Left ventricle myocardium inferior (tissue), 1 donor: Measurements from ENCODE around the gene ZNF467. TPM values are rescaled to one million over a fixed set of nuclear protein-coding genes. Genes with fewer than 3 reads are reported as not detected.
A peak's percentile ranks its signal among the peaks of the same experiment; 100 is the strongest.

Source experiments
- DNase-seq: peaks from one replicate; pipeline ENCODE4 v3.0.0-alpha.2; 2020
- H3K27ac ChIP-seq: fragments of 200-600 bp; replicated peaks from 2 replicates; pipeline ENCODE4 v1.8.0; 2021
- H3K27me3 ChIP-seq: fragments of 200-600 bp; 2 replicates; pipeline ENCODE4 v1.8.0; 2021; ENCODE audit warnings: low read depth
- H3K36me3 ChIP-seq: fragments of 200-600 bp; 2 replicates; pipeline ENCODE4 v1.8.0; 2021
- H3K4me1 ChIP-seq: fragments of 200-600 bp; 2 replicates; pipeline ENCODE4 v1.8.0; 2021
- H3K4me3 ChIP-seq: fragments of 200-600 bp; 2 replicates; pipeline ENCODE4 v1.8.0; 2021; ENCODE audit warnings: mild to moderate bottlenecking, moderate library complexity
- H3K9me3 ChIP-seq: fragments of 200-600 bp; replicated peaks from 2 replicates; pipeline ENCODE4 v1.8.0; 2021
- CTCF ChIP-seq: fragments of 200-600 bp; IDR thresholded peaks from 2 replicates; pipeline ENCODE4 v1.8.0; 2021; ENCODE audit warnings: antibody characterized with exemption, mild to moderate bottlenecking, borderline replicate concordance
- intact Hi-C: fragments of 100-400 bp; cut with micrococcal nuclease; formaldehyde crosslinking; loops from one replicate; pipeline ENCODE4 v1.11.0; 2022
- total RNA-seq: library from RNA; stranded (reverse); fragmentation: NEBNext Ultra II Directional; extraction: Animal tissue kit (Norgen Biotek cat#: 25700); gene quantifications from one replicate; pipeline ENCODE4 v1.2.1, GENCODE V29; 2021
- donor health status: DM: no; HTN: yes; CAD: no; lungs with severe emphysema.

Gene ZNF467
- total RNA-seq, 1 donor from 2014 or later, result 5.2 TPM

DNA sequence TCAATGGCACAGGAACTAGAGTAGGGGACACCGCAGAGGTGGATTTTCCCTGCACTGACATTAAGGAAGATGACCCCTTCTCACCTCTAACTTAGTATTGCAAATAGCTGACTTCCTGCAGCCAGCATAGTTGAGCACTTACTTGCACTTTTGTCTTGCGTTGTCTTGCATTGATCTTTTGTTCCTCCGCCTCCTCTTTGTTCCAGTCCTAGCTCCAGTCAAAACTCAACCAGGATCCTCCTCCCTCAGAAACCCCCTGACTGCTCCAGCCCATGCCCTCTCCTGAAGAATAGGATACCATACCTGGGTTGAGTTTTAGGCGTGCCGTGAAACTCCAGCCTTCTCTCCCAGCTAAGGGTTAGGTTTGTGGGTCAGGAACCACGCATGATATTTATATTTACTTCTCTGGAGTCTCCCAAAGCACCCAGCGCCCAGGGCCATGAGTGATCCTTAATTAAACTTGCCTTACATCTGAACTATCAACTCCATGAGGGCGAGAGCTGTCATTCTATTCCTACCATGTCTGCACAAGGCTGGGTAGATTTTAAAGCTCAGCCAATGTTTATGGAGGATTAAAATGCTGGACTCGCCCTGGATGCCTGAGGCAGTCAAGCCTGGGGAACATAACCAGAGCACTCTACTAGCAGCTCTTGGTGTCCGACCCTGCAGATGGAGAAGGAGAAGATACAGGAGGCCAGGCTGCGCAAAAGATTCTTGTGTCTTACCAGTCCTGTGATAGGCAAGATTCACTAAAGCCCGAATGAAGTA is 14.1 kb downstream of the ZNF467 start:
- intact Hi-C loops, result no loop called here
- H3K9me3 ChIP-seq, result no peaks in the 10 kb centered on the region
- H3K36me3 ChIP-seq, result no peaks in the 10 kb centered on the region
- TF ChIP-seq CTCF, result no peak
- H3K27ac ChIP-seq, result no peak overlapping the region
- peaks cover 13% of the 10 kb centered on the region for H3K27me3 ChIP-seq
- H3K4me3 ChIP-seq, result no peak overlapping the region
- peaks cover under 1% of the 10 kb centered on the region for H3K4me1 ChIP-seq
- no peak for DNase-seq

DNA sequence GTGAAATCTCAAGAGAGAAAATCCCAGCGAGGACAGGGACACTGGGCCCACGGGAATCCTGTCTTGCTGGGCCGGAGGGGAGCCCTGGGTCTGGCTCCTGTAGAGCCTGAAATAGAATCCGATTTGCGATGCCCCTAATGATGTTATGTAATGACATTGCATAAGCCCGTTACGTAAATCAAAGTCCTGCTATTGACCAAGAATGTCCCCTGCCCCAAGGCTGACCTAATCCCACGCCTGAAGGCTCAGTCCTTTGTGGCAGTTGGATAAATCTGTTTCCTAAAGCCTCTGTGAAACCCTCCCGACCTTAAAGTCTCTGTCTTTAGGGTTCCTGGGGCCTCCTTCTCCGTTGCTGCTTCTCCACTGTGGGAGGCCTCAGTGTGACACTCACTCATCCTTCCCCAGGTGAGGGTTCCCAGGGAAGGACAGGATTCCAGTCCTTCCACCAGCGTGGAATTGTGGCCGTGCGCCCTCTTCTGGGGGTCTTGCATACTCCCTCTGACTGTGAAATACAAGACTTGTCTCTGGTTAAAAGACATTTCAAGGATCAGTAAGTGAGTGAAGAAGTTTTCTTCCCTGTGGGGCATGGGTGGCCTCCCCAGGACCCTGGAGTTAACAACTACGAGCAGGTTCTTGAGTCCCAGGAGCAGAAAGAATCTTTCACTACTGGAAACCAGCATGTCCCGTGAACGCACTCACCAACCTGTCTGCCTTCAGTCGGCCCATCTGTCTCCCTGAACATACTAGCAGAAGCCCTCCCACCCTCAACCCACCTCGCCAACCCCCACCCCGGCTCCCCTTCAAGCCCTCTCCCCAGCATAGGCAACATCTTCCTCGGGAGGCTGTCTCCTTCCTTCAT is 19.8 kb downstream of the ZNF467 start:
- peak; percentile 72 for TF ChIP-seq CTCF
- Histone ChIP-seq H3K36me3 (no peaks in the 10 kb centered on the region), H3K4me1 (no peaks in the 10 kb centered on the region), H3K9me3 (peaks cover 6% of the 10 kb centered on the region), H3K27ac (no peak overlapping the region), H3K27me3 (peaks cover 3% of the 10 kb centered on the region), H3K4me3 (no peak overlapping the region)
- intact Hi-C loops, result no loop called here
- DNase-seq, result no peak

GRCh38 chr7:149752646-149753045 is 20.7 kb downstream of the ZNF467 start:
- Histone ChIP-seq H3K9me3 (peaks cover 6% of the 10 kb centered on the region), H3K36me3 (no peaks in the 10 kb centered on the region), H3K27ac (no peak overlapping the region), H3K27me3 (no peaks in the 10 kb centered on the region), H3K4me1 (no peaks in the 10 kb centered on the region), H3K4me3 (no peak overlapping the region)
- no peak for DNase-seq
- intact Hi-C loops, result no loop called here
- no peak for TF ChIP-seq CTCF

- Histone ChIP-seq H3K27me3 (no peaks in the 10 kb centered on the region), H3K9me3 (peaks cover 6% of the 10 kb centered on the region), H3K4me3 (no peak overlapping the region), H3K36me3 (no peaks in the 10 kb centered on the region), H3K27ac (no peak overlapping the region), H3K4me1 (no peaks in the 10 kb centered on the region)
- intact Hi-C loops, result no loop called here
- no peak for DNase-seq
- TF ChIP-seq CTCF, result no peak
Measured at GRCh38 chr7:149751043-149751775, 22.2 kb downstream of the ZNF467 start.

GRCh38 chr7:149750122-149750845 is 23.1 kb downstream of the ZNF467 start:
- Histone ChIP-seq H3K27me3 (no peaks in the 10 kb centered on the region), H3K27ac (no peak overlapping the region), H3K4me3 (no peak overlapping the region), H3K36me3 (no peaks in the 10 kb centered on the region), H3K4me1 (no peaks in the 10 kb centered on the region), H3K9me3 (peaks cover 6% of the 10 kb centered on the region)
- intact Hi-C loops, result no loop called here
- no peak for TF ChIP-seq CTCF
- no peak for DNase-seq
